NCI-H146 (cell line): ENCODE measurements around the gene NCAM2.

ENCODE experiments used
- DNase-seq: peaks from one replicate; lab custom pipeline; 2025; lab: John Stamatoyannopoulos, UW

The NCAM2 gene

GRCh38 chr21:20997636-20998455 is at the start of gene NCAM2:
Gene NCAM2, plus strand, starts transcription at chr21:20998409.
- peak; percentile 73 for DNase-seq

- DNase-seq, result no peak
Observed at GRCh38 chr21:20949884-20950283, 48.3 kb upstream of the NCAM2 start.

GRCh38 chr21:20965816-20966215 is 32.4 kb upstream of the NCAM2 start:
- DNase-seq, result no peak

GRCh38 chr21:20968391-20968790 is 29.8 kb upstream of the NCAM2 start:
- DNase-seq, result no peak

GRCh38 chr21:20970691-20971090 is 27.5 kb upstream of the NCAM2 start:
- no peak for DNase-seq

GRCh38 chr21:20971296-20971921 is 26.8 kb upstream of the NCAM2 start:
- DNase-seq, result peak; percentile 31

- DNase-seq, result no peak
Observed at GRCh38 chr21:20994790-20995189, 3.4 kb upstream of the NCAM2 start.

GRCh38 chr21:20996421-20997310 is 1.5 kb upstream of the NCAM2 start:
- DNase-seq, result no peak

GRCh38 chr21:20997311-20997635 is 936 bp upstream of the NCAM2 start:
- DNase-seq, result no peak

GRCh38 chr21:20998456-20998789 is 214 bp downstream of the NCAM2 start:
- DNase-seq, result no peak

- no peak for DNase-seq
Observed at GRCh38 chr21:20998886-20999285, 677 bp downstream of the NCAM2 start.

GRCh38 chr21:20999659-21000058 is 1.4 kb downstream of the NCAM2 start:
- DNase-seq, result peak; percentile 42

GRCh38 chr21:21000591-21001175 is 2.5 kb downstream of the NCAM2 start:
- no peak for DNase-seq

- no peak for DNase-seq
Observed at GRCh38 chr21:21001591-21002100, 3.4 kb downstream of the NCAM2 start.

- DNase-seq, result no peak
Observed at GRCh38 chr21:21002153-21002552, 3.9 kb downstream of the NCAM2 start.

GRCh38 chr21:21003701-21004100 is 5.5 kb downstream of the NCAM2 start:
- peak; percentile 33 for DNase-seq

GRCh38 chr21:21007606-21008005 is 9.4 kb downstream of the NCAM2 start:
- DNase-seq, result no peak

GRCh38 chr21:21010228-21010627 is 12.0 kb downstream of the NCAM2 start:
- DNase-seq, result no peak

GRCh38 chr21:21010698-21011097 is 12.5 kb downstream of the NCAM2 start:
- no peak for DNase-seq

- no peak for DNase-seq
Observed at GRCh38 chr21:21018821-21019220, 20.6 kb downstream of the NCAM2 start.

GRCh38 chr21:21019681-21020080 is 21.5 kb downstream of the NCAM2 start:
- no peak for DNase-seq

GRCh38 chr21:21025742-21026141 is 27.5 kb downstream of the NCAM2 start:
- no peak for DNase-seq
